GOT3 (cell line): ENCODE data around the gene BOC.

Source experiments
- DNase-seq: peaks from one replicate; lab custom pipeline; 2025; ENCODE audit warnings: mixed read lengths; lab: John Stamatoyannopoulos, UW

The BOC gene

DNA sequence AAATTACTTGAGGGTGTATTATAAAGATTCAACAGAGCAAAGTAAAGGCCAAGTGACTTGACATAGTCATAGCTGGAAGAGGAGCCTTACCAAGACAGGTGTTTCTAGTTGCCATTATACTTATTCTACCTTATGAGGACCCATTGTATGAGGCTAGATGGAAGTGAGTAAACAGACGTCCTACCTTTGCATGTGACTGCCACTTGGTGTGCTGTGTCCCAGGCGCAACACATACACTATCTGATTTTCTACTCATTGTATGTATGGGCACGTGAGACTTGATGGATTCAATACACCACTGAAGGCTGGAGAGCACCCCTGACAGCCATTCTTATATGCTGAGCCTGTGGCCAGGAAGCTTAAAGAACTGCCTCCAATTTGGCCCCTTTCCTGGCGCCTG, 40.5 kb downstream of the BOC start:
- no peak for DNase-seq

- no peak for DNase-seq
Measured at GRCh38 chr3:113252553-113252952, 41.2 kb downstream of the BOC start.

GRCh38 chr3:113253702-113254101, 42.3 kb downstream of the BOC start:
- no peak for DNase-seq

DNA sequence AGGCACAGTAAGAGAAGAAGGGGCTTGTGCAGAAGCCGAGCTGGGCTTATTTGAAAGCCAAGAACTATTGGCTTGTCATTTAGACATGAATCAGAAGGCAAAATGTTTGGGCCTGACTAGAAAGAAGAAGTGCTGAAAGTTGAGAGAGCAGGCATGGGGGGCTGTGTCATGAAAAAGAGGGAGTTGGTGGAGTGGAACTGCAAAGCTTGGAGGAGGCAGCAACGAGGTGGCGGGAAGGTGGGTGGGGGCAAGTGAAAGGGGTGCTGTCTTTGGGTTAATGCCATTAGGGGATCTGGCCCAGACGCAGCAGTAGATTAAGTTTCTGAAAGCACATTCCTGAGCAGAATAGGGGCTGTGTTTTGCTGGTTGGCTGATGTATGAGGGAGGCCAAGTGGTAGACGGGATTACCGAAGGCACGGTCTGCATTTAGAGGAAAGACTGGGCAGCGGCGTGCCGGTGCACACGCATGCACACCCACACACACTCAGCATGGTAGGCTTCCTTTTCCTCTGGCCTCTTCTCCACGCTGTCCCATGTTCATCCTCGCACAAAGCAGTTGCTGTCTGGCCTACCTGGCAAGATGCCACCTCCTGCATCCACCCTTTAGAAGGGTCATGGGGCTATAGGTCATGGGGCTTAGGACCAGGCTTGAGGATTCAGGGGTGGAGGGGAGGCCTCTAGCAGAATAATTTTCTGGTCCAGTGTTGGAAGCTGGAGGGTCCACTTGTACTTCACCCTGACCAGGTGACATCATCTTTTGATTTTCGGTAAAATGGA, 43.0 kb downstream of the BOC start:
- no peak for DNase-seq

DNA sequence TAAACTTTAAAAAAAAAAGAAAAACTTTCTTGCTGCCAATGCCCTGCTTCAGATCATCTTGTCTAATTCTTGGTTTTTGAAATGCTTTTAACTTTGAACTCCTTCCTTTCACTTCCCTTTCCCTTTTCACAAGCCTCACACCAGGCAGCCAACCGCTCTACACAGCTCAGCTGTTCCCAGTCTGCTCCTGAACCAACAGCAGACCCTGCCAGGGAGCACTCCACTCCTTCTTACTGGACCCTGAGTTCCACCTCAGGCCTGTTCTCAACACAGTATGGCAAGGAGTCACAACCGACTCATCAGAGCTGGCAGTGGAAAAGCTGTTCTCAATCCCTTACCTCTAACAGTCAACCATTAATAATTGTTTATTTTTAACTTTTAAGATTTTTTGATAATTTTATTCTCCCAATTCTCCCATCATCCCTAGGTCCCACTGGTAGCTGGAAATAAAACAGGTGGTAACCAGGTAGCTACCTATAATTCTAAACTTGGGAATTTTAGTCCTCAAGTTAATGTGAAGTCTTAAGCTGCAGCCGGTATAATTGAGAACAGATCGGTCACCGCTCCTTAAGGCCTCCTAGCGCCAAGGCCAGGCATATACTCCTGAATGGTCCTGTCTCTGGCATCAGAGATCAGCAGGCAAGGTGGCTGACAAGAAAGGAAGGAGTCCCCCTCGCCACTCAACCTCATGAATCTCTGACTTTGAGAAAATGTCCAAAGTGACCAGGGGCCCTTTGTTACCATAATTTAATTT, 43.9 kb downstream of the BOC start:
- no peak for DNase-seq

DNA sequence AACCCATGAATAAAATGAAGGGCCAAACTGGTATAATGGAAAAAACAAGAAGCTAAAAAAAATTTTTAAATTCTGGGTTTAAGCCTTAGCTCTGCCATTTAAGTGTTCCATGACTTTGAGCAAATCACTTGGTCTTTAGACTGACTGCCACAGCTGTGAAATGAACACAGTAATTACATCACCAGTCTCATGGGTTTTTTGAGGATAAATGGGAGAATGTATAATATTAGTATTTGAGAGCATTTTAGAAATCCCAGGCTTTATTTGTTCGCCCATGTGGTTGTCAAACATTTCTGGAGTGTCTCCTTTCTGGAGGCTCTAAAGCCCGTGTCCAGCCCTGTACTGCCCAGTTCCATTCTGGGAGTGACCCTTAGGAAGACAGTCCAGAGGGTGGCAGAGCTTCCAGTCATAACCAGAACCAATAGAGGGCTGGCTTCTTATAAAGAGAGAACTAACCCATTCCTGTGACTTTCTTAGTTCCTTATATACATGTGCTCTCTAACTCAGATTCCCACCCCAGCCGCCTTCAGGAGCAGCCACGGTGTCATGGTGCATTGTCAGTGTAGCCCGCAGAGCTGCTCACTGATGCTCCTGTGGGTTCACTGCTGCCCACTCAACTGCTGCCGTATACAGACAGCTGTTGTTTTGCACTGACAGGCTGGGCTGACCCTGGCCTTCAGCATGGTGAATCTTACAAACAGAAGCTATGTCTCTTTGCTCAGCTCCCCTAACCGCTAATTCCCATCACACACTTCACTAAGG, 44.7 kb downstream of the BOC start:
- no peak for DNase-seq

GRCh38 chr3:113258361-113258760, 47.0 kb downstream of the BOC start:
- no peak for DNase-seq

DNA sequence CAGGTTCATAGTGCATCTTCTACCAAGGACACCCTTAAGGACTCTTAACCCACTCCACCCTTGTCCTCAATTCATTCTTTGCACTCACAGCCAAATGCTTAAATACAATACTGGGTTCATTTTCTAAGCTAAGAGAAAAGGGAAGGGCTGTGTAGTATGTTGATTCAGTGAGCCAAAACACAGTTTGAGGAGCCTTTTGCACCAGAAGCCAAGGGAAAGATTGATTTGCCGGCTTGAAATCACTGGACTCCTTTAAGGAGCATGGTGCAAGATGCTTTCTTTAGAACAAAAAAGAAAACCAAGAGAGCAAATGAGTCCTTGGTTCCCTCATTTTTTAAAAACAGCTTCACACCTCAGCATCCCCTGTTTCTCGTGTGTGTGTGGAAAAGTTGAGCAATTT, 47.8 kb downstream of the BOC start:
- DNase-seq: no peak

DNA sequence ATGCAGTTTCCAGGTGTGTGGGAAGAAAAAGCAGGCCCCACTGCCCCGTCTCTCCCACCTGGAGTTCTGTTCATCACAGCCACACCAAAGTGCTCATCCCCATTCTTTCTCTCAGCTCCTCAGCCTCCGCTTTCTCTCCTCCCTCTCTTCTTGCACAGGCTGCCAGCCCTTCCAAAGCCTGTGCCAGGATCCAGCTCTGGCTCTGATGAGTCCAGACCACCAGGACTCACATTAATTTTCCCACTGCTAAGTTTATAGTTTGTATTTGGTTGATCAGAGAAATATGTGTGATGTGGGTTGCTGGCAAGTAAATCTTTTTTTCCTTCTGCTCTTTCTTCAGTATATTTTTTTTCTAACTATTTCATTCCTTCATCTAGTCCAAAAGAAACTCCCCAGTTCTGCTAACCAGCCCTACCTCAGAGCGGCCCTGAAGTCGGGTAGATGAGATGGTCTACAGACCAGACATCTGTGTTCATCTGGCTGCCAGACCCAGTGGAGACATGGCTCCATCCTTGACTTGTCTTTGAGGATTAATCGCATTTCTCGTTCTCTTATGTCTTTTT, 49.8 kb downstream of the BOC start:
- no peak for DNase-seq

GRCh38 chr3:113261626-113262303, 50.4 kb downstream of the BOC start:
- no peak for DNase-seq

GRCh38 chr3:113262304-113262665, 50.9 kb downstream of the BOC start:
- no peak for DNase-seq

GRCh38 chr3:113263020-113263419, 51.7 kb downstream of the BOC start:
- DNase-seq: no peak

GRCh38 chr3:113263778-113264177, 52.4 kb downstream of the BOC start:
- DNase-seq: no peak

GRCh38 chr3:113264283-113265131, 53.1 kb downstream of the BOC start:
- DNase-seq: no peak

GRCh38 chr3:113265231-113265630, 53.9 kb downstream of the BOC start:
- DNase-seq: no peak

DNA sequence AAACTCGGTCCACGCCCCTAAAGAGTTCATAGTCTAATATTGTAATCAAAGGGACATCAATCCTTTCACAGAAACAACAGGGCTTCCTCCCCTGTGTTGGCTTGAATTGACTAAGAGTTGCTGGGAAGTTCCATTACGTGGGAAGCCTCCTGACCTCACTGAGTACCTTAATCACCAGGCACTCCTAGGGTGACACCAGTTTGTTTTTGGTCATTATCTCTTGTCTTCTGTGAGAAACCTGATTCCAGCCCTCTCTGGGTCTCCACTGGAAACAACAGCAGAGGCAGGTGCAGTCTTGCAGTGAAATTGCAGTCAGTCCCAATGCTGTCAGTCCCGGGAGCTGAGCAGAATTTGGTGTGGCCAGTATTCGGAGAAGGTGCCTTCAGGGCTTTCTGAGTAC, 55.4 kb downstream of the BOC start:
- no peak for DNase-seq

- no peak for DNase-seq
Measured at GRCh38 chr3:113268311-113268710, 57.0 kb downstream of the BOC start.

GRCh38 chr3:113268942-113269341, 57.6 kb downstream of the BOC start:
- DNase-seq: no peak

GRCh38 chr3:113269661-113270060, 58.3 kb downstream of the BOC start:
- no peak for DNase-seq

DNA sequence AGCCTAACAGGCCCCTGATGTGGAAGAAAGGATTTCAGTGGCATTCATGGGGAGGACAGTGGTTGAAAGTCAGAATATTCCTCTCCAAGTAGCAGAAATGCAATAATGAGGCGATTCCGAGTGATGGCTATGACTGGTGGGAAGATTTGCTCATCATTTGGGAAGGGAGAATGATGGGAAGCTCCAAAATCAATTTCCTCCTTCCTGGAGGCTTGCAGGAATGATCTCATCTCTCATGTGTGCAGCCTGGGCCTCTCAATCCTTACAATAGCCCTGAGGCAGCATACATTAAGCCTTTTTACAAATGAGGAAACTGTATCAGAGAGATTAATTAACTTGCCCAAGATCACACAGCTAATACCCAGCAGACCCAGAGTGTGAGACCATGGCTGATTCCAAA, 58.7 kb downstream of the BOC start:
- DNase-seq: no peak

- DNase-seq: no peak
Measured at GRCh38 chr3:113270786-113271185, 59.4 kb downstream of the BOC start.
